K562 (cell line): ENCODE measurements around the gene ARHGAP26. TPM values are rescaled to one million over a fixed set of nuclear protein-coding genes. Genes with fewer than 3 reads are reported as not detected.

Experiments used
- ATAC-seq: fragments of 200-7000 bp; cut with Tn5 transposase; 3 replicates; pipeline ENCODE4 v1.9.1; 2020; ENCODE audit warnings: moderate library complexity
- BruUV-seq: library from RNA; stranded (reverse); fragments of 400-500 nt; replicated peaks from 2 replicates; lab custom pipeline; 2021; lab: Mats Ljungman, UMichigan
- CTCF ChIA-PET: fragments of 300-600 bp; formaldehyde crosslinking; extraction: SDS; loops from one replicate; lab custom pipeline; 2021; ENCODE audit warnings: low intra/inter-chr PET ratio; lab: Yijun Ruan, JAX
- POLR2A ChIA-PET: fragments of 300-600, 350-650 bp; sonication (Branson Sonifier 250); formaldehyde crosslinking; extraction: SDS; loops from one replicate; lab custom pipeline; 2021; ENCODE audit warnings: antibody characterized with exemption, inconsistent platforms; lab: Yijun Ruan, JAX
- DNase-seq, 4 experiments: peaks; one replicate each; pipeline versions ENCODE4 v3.0.0 to v3.0.0-alpha.2; 2011 to 2018; ENCODE audit warnings: low spot score in 3 of 4, mixed read lengths in 3 of 4; ENCODE audit errors: extremely low read depth in 1 of 4
- FAIRE-seq: peaks from 2 replicates; lab custom pipeline; 2011; peaks lifted over from hg19 to GRCh38; lab: Jason Lieb, UNC
- H2AFZ ChIP-seq: 2 replicates; pipeline ENCODE4 v1.6.0; 2011; ENCODE audit warnings: low read depth, low read length, control low read depth, inconsistent platforms
- H3K27ac ChIP-seq: fragments of 200-600 bp; 3 replicates; pipeline ENCODE4 v1.8.0; 2011; ENCODE audit warnings: low read depth, mild to moderate bottlenecking, control low read depth, inconsistent platforms, low read length, moderate library complexity, mixed read lengths; ENCODE audit errors: extremely low read depth
- H3K27me3 ChIP-seq, 2 experiments: fragments of 300-600 bp in 1 of 2; 2 replicates in 1 of 2; 3 replicates in 1 of 2; pipeline versions ENCODE4 v1.6.0 to v1.8.0; 2011; ENCODE audit warnings: inconsistent platforms in 2 of 2, low read length in 2 of 2, mild to moderate bottlenecking in 1 of 2, mixed read lengths in 1 of 2, moderate library complexity in 1 of 2; ENCODE audit not compliant: control insufficient read depth in 2 of 2, insufficient read depth in 2 of 2
- H3K36me3 ChIP-seq: fragments of 300-600 bp; 3 replicates; pipeline ENCODE4 v1.8.0; 2011; ENCODE audit warnings: mild to moderate bottlenecking, low read length, inconsistent platforms; ENCODE audit not compliant: control insufficient read depth, insufficient read depth
- H3K4me1 ChIP-seq, 2 experiments: fragments of 200-600 bp in 1 of 2; replicated peaks in 1 of 2; 2 replicates in 1 of 2; 3 replicates in 1 of 2; pipeline versions ENCODE4 v1.5.1 to v1.8.0; 2011; ENCODE audit warnings: inconsistent platforms in 2 of 2, low read length in 2 of 2, mild to moderate bottlenecking in 1 of 2, mixed read lengths in 1 of 2, moderate library complexity in 1 of 2; ENCODE audit not compliant: control insufficient read depth in 2 of 2, insufficient read depth in 2 of 2
- H3K4me2 ChIP-seq: 2 replicates; pipeline ENCODE4 v1.6.1; 2011; ENCODE audit warnings: low read length, control low read depth, inconsistent platforms, mixed read lengths; ENCODE audit not compliant: insufficient read depth
- H3K4me3 ChIP-seq: fragments of 200-600 bp; sonication (generic), shearing (Covaris generic); 2 replicates; pipeline ENCODE4 v1.5.1; 2016; ENCODE audit warnings: control low read depth, inconsistent platforms
- H3K79me2 ChIP-seq: fragments of 200-600 bp; 3 replicates; pipeline ENCODE4 v1.8.0; 2011; ENCODE audit warnings: low read length, inconsistent platforms; ENCODE audit not compliant: control insufficient read depth, insufficient read depth
- H3K9ac ChIP-seq, 2 experiments: 2 replicates each; pipeline versions ENCODE4 v1.6.0 to v1.6.1; 2011; ENCODE audit warnings: low read depth in 2 of 2, low read length in 2 of 2, control low read depth in 1 of 2, inconsistent platforms in 1 of 2, mild to moderate bottlenecking in 1 of 2, mixed read lengths in 1 of 2; ENCODE audit not compliant: insufficient read depth in 1 of 2
- H3K9me1 ChIP-seq: one replicate; pipeline ENCODE4 v1.6.0; 2011; ENCODE audit warnings: inconsistent platforms, mild to moderate bottlenecking, low read length, moderate library complexity; ENCODE audit not compliant: control insufficient read depth, insufficient read depth
- H3K9me3 ChIP-seq: replicated peaks from 2 replicates; pipeline ENCODE4 v1.5.1; 2011; ENCODE audit warnings: low read depth, low read length, inconsistent platforms; ENCODE audit not compliant: control insufficient read depth, insufficient read depth
- H4K20me1 ChIP-seq: replicated peaks from 2 replicates; pipeline ENCODE4 v1.6.1; 2011; ENCODE audit warnings: low read length, inconsistent platforms, mixed read lengths; ENCODE audit not compliant: control insufficient read depth, insufficient read depth
- BCL6 ChIP-seq: fragments of 250-450 bp; sonication (Bioruptor Pico); IDR thresholded peaks from 2 replicates; pipeline ENCODE4 v1.4.0; 2020
- CGGBP1 ChIP-seq: fragments of 250-450 bp; sonication (Bioruptor Pico); IDR thresholded peaks from 2 replicates; pipeline ENCODE4 v1.9.0; 2021; ENCODE audit warnings: mild to moderate bottlenecking
- CREBBP ChIP-seq: IDR thresholded peaks from one replicate; pipeline ENCODE4 v1.6.1; 2012; ENCODE audit warnings: low read depth, mild to moderate bottlenecking, control low read depth, inconsistent platforms, low read length
- ELF1 ChIP-seq: fragments of 200-800 bp; sonication (Bioruptor generic); IDR thresholded peaks from 2 replicates; pipeline ENCODE4 v1.6.1; 2016; ENCODE audit warnings: missing genetic modification characterization, missing compliant biosample characterization
- HBP1 ChIP-seq: fragments of 450-650 bp; formaldehyde crosslinking; IDR thresholded peaks from 2 replicates; pipeline ENCODE4 v1.4.0; 2022; ENCODE audit warnings: missing genetic modification characterization
- ZNF277 ChIP-seq: fragments of 250-450 bp; sonication (Bioruptor Pico); IDR thresholded peaks from 2 replicates; pipeline ENCODE4 v1.8.0; 2022; ENCODE audit warnings: inconsistent platforms, mild to moderate bottlenecking, moderate library complexity, borderline replicate concordance
- ZNF79 ChIP-seq: fragments of 250-450 bp; sonication (Bioruptor Pico); IDR thresholded peaks from 2 replicates; pipeline ENCODE4 v1.4.0; 2020; ENCODE audit warnings: low read depth, mild to moderate bottlenecking, moderate library complexity
- WGBS: fragments of 100-300 bp; shearing (Covaris generic); methylation state at CpG from one replicate; pipeline ENCODE4 v1.1.6; 2016; ENCODE audit warnings: low coverage, mixed read lengths; ENCODE audit not compliant: insufficient coverage; ENCODE audit errors: missing lambda C conversion rate; 5-methylcytosine and 5-hydroxymethylcytosine counted together
- in situ Hi-C: fragments of 300-500 bp; cut with MboI; formaldehyde crosslinking; loops from 4 replicates; pipeline ENCODE4 v1.15.0; 2018; ENCODE audit warnings: inconsistent platforms, mixed read lengths
- intact Hi-C: fragments of 100-400 bp; cut with micrococcal nuclease; formaldehyde crosslinking; loops from 2 replicates; pipeline ENCODE4 v1.14.2; 2022
- polyA plus RNA-seq, 8 experiments: library from polyadenylated mRNA; depleted of rRNA in 4 of 8; stranded (reverse) in 5 of 8; unstranded in 3 of 8; fragments of >200 nt; fragmentation: Nextera tagmentation in 2 of 8; fragmentation: Illumina TruSeq in 1 of 8; extraction: Ambion mirVana in 2 of 8; extraction: Trizol in 1 of 8; gene quantifications; 2 replicates each; pipeline versions ENCODE4 v1.2.1 to v1.2.3, GENCODE V29; 2011 to 2014; ENCODE audit warnings: inconsistent platforms in 1 of 8, missing spikeins in 1 of 8
- total RNA-seq, 7 experiments: library from RNA; depleted of rRNA in 6 of 7; stranded (reverse); fragments of >200 nt in 6 of 7; fragmentation: Illumina TruSeq in 2 of 7; extraction: Trizol in 2 of 7; gene quantifications; 2 replicates each; pipeline versions ENCODE4 v1.2.1 to v1.2.3, GENCODE V29; 2011 to 2021; ENCODE audit warnings: low replicate concordance in 1 of 7

ARHGAP26 gene
- total and polyA plus RNA-seq, 9 of the 15 experiments (the other 6 are each of a cell fraction or from before 2014, with no cell fraction given), result 0.13 to 1.1 (median 0.55) TPM

GRCh38 chr5:142897328-142897727, 127.2 kb downstream of the ARHGAP26 start:
- ChIA-PET POLR2A (no interaction called here), CTCF (interaction anchor here (0.6 kb wide), 1 partner anchor 175 kb away, joined by 3 read pairs; no protein-coding TSS in a partner anchor)
- BruUV-seq, result no TSS peak
- TF ChIP-seq ZNF277 (CRISPR knock-in tag) (no peak), BCL6 (no peak), HBP1 (no peak), ZNF79 (CRISPR knock-in tag) (no peak), ELF1 (tag) (no peak), CGGBP1 (CRISPR knock-in tag) (no peak), CREBBP (no peak)
- FAIRE-seq, result no peak
- H3K4me3 ChIP-seq, result no peak overlapping the region
- in situ Hi-C loops, result no loop called here
- no peaks in the 10 kb centered on the region for H3K9me3 ChIP-seq
- no peaks in the 10 kb centered on the region for H3K4me1 ChIP-seq
- no peaks in the 10 kb centered on the region for H3K36me3 ChIP-seq
- WGBS, result 0% methylated on average over 4 of the region's 4 CpGs
- no peak overlapping the region for H3K4me2 ChIP-seq
- intact Hi-C loops, result no loop called here
- H3K27me3 ChIP-seq, result no peaks in the 10 kb centered on the region; a peak in 3 of 5 replicates
- no peaks in the 10 kb centered on the region for H3K9me1 ChIP-seq
- no peak overlapping the region for H3K27ac ChIP-seq
- no peak overlapping the region for H2AFZ ChIP-seq
- H3K79me2 ChIP-seq, result no peaks in the 10 kb centered on the region
- H4K20me1 ChIP-seq, result no peaks in the 10 kb centered on the region
- DNase-seq, result no peak
- ATAC-seq, result no peak
- no peak overlapping the region for H3K9ac ChIP-seq
